Neuron (in vitro differentiated cells): Measurements from ENCODE around the gene PRKAG1.

Experiments used
- H2AFZ ChIP-seq: one replicate; pipeline ENCODE4 v1.6.1; 2013; ENCODE audit warnings: low read depth, mild to moderate bottlenecking, inconsistent platforms, low read length, moderate library complexity
- H3K27me3 ChIP-seq: one replicate; pipeline ENCODE4 v1.6.1; 2013; ENCODE audit warnings: low read length; ENCODE audit not compliant: insufficient read depth
- H3K36me3 ChIP-seq: one replicate; pipeline ENCODE4 v1.6.1; 2013; ENCODE audit warnings: low read length; ENCODE audit not compliant: insufficient read depth
- H3K4me1 ChIP-seq: one replicate; pipeline ENCODE4 v1.6.1; 2013; ENCODE audit warnings: low read length; ENCODE audit not compliant: insufficient read depth
- H3K4me3 ChIP-seq: 2 replicates; pipeline ENCODE4 v1.5.1; 2013; ENCODE audit warnings: mild to moderate bottlenecking, low read length, moderate library complexity
- H3K9me3 ChIP-seq: one replicate; pipeline ENCODE4 v1.6.1; 2013; ENCODE audit warnings: low read length

Gene PRKAG1

GRCh38 chr12:49055092-49055491 is 36.5 kb upstream of the PRKAG1 start:
- H3K4me1 ChIP-seq, result peaks cover 36% of the 10 kb centered on the region
- H2AFZ ChIP-seq, result no peak overlapping the region
- peaks cover 61% of the 10 kb centered on the region for H3K36me3 ChIP-seq
- H3K9me3 ChIP-seq, result no peaks in the 10 kb centered on the region
- no peak overlapping the region for H3K4me3 ChIP-seq
- H3K27me3 ChIP-seq, result no peaks in the 10 kb centered on the region

GRCh38 chr12:49054524-49054923 is 35.9 kb upstream of the PRKAG1 start:
- Histone ChIP-seq H3K4me1 (peaks cover 36% of the 10 kb centered on the region), H3K4me3 (no peak overlapping the region), H2AFZ (no peak overlapping the region), H3K36me3 (peaks cover 67% of the 10 kb centered on the region), H3K9me3 (no peaks in the 10 kb centered on the region), H3K27me3 (no peaks in the 10 kb centered on the region)

GRCh38 chr12:49054096-49054495 is 35.5 kb upstream of the PRKAG1 start:
- H3K27me3 ChIP-seq, result no peaks in the 10 kb centered on the region
- peaks cover 33% of the 10 kb centered on the region for H3K4me1 ChIP-seq
- peaks cover 71% of the 10 kb centered on the region for H3K36me3 ChIP-seq
- H2AFZ ChIP-seq, result no peak overlapping the region
- no peak overlapping the region for H3K4me3 ChIP-seq
- no peaks in the 10 kb centered on the region for H3K9me3 ChIP-seq

- Histone ChIP-seq H3K4me1 (peaks cover 18% of the 10 kb centered on the region), H3K27me3 (no peaks in the 10 kb centered on the region), H3K9me3 (no peaks in the 10 kb centered on the region), H3K36me3 (peaks cover 86% of the 10 kb centered on the region), H3K4me3 (no peak overlapping the region), H2AFZ (no peak overlapping the region)
Measured at GRCh38 chr12:49052451-49053208, 34.1 kb upstream of the PRKAG1 start.

DNA sequence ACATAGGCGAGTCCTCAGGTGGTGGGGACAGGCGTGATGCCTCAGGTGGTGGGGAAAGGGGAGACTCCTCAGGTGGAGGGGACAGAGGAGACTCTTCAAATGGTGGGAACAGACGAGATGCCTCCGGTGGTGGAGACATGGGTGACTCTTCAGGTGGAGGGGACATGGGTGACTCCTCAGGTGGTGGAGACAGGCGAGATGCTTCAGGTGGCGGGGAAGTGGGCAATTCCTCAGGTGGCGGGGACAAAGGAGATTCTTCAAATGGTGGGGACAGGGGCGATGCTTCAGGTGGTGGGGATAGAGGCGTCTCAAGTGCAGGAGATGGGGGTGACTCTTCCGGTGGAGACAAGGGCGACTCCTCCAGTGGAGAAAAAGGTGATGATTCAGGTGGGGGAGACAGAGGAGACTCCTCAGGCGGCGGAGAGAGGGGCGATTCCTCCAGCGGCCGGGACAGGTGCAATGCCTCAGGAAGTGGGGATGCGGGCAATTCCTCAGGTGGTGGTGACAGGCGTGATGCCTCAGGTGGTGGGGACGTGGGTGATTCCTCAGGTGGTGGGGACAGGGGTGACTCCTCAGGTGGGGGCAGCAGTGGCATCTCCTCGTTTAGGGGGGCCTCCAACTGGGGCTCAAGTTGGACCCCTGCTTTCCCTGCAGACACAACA is 33.3 kb upstream of the PRKAG1 start:
- H3K4me1 ChIP-seq, result peaks cover 11% of the 10 kb centered on the region
- no peak overlapping the region for H3K4me3 ChIP-seq
- no peak overlapping the region for H2AFZ ChIP-seq
- H3K36me3 ChIP-seq, result peaks cover 92% of the 10 kb centered on the region
- H3K9me3 ChIP-seq, result no peaks in the 10 kb centered on the region
- H3K27me3 ChIP-seq, result no peaks in the 10 kb centered on the region

DNA sequence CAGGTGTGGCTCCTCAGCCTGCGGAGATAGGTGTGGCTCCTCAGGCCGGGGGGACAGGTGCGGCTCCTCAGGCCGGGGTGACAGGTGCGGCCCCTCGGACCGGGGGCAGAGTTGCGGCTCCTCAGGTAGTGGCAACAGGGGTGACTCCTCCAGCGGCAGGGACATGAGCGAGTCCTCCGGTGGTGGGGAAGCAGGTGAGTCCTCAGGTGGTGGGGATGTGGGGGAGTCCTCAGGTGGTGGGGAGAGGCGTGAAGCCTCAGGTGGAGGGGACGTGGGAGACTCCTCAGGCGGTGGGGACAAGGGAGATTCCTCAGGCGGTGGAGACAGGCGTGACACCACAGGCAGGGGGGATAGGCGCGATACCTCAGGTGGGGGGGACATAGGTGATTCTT is 32.8 kb upstream of the PRKAG1 start:
- H3K9me3 ChIP-seq, result no peaks in the 10 kb centered on the region
- H3K36me3 ChIP-seq, result peaks cover 96% of the 10 kb centered on the region
- peaks cover 6% of the 10 kb centered on the region for H3K4me1 ChIP-seq
- H3K4me3 ChIP-seq, result no peak overlapping the region
- H2AFZ ChIP-seq, result no peak overlapping the region
- no peaks in the 10 kb centered on the region for H3K27me3 ChIP-seq

DNA sequence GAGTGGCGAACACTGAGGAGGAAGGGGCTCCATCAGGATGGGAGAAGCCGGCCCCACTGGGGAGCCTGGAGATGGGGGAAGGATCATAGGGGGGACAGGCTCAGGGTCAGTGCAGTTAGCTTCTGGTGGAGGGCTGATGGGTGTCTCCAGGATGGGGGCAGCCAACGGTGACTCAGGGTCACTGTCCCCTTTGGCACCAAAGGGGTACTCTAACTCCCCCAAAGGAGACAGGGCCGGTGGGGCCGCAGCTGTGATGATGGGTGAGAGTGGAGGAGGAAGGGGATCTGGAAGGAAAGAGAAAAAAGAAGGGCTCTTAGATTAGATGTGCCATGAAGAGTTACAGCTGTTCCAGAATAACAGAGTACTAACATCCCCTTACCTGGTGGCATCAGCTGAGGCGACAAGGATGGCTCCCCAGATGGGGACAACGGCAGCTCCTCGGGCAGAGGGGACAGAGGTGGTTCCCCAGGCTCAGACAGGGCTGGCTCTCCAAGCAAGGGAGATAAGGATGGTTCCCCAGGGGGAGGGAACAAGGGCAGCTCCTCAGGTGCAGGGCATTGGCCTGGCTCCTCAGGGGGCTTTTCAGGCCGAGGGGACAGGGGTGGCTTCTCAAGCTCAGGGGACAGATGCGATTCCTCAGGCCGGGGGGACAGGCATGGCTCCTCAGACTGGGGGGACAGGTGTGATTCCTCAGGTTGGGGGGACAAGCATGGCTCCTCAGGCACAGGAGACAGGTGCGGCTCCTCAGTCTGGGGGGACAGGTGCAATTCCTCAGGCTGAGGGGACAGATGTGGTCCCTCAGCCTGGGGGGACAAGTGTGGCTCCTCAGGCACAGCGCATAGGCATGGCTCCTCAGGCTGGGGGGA is 32.2 kb upstream of the PRKAG1 start:
- H3K36me3 ChIP-seq, result peaks cover 97% of the 10 kb centered on the region
- no peak overlapping the region for H3K4me3 ChIP-seq
- no peak overlapping the region for H2AFZ ChIP-seq
- no peaks in the 10 kb centered on the region for H3K9me3 ChIP-seq
- H3K4me1 ChIP-seq, result no peaks in the 10 kb centered on the region
- H3K27me3 ChIP-seq, result no peaks in the 10 kb centered on the region

DNA sequence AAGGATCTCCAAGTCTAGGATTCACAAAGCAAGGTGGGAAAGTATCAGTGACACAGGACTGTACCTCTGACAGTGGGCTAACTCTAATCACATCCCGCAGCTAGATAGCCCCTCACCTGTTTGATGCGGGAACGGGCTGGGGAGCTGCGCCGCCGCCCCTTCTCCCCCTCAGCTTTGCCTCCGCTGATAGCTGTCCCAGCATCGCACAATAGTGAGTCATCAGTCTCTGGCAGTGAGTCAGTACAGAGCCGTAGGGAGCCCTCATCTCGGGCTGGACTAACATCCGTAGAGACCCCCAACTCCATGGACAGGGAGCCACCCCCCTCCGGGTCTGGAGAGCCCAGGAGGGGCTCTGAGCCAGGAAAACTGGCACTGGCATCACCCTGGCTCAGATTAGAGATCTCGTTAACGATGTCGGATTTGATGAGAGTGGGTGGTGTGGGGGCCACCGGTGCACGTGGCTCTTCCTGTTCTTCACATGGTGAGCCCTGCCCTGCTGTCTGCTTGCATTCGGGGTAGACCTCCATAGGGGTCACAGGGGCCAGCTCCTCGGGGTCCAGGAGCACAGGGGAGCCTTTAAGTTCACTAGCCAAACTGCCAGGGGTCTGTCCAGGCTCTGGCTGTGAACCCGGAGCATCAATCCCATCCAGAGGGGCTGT is 31.1 kb upstream of the PRKAG1 start:
- Histone ChIP-seq H3K36me3 (peaks cover 95% of the 10 kb centered on the region), H2AFZ (no peak overlapping the region), H3K9me3 (no peaks in the 10 kb centered on the region), H3K4me3 (no peak overlapping the region), H3K4me1 (no peaks in the 10 kb centered on the region), H3K27me3 (no peaks in the 10 kb centered on the region)

- no peaks in the 10 kb centered on the region for H3K9me3 ChIP-seq
- no peaks in the 10 kb centered on the region for H3K27me3 ChIP-seq
- no peak overlapping the region for H3K4me3 ChIP-seq
- no peaks in the 10 kb centered on the region for H3K4me1 ChIP-seq
- H2AFZ ChIP-seq, result no peak overlapping the region
- H3K36me3 ChIP-seq, result peaks cover 96% of the 10 kb centered on the region
Measured at GRCh38 chr12:49048953-49049352, 30.4 kb upstream of the PRKAG1 start.

DNA sequence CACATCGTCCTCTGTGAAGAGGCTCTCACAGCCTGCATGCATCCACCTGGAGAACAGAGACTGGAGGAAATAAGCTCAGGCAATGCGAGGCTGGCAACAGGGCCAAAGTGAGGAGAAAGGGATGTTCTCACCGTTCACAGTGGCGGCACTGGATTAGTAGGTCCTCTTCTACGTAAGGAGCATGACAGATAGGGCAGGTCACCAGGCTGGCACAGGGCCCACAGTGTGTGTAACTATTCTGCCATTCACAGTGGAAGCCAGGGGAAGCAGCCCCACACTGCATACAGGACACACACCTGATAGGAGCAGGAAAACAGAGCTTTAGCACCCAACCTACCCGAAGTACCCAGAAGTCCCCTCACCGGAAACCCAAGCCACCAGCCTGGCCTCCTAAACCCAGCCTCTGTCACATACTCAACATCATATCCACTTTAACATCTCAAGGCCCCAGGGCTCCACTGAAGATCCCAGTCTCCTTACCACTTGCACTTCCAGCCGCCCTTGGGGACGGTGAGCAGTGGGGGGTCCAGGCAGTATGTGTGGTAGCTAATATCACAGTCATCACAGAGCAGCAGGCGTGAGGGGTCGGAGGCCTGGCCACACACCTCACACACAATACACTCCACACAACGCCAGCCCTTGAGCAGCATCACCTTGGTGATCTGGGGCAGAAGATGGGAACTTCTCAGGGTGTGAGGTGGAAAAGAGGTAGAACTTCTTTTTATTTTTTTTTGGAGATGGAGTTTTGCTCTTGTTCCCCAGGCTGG is 27.7 kb upstream of the PRKAG1 start:
- Histone ChIP-seq H2AFZ (no peak overlapping the region), H3K36me3 (peaks cover 96% of the 10 kb centered on the region), H3K4me1 (no peaks in the 10 kb centered on the region), H3K4me3 (no peak overlapping the region), H3K27me3 (no peaks in the 10 kb centered on the region), H3K9me3 (no peaks in the 10 kb centered on the region)

- peaks cover 91% of the 10 kb centered on the region for H3K36me3 ChIP-seq
- H2AFZ ChIP-seq, result no peak overlapping the region
- no peaks in the 10 kb centered on the region for H3K27me3 ChIP-seq
- H3K9me3 ChIP-seq, result no peaks in the 10 kb centered on the region
- no peaks in the 10 kb centered on the region for H3K4me1 ChIP-seq
- no peak overlapping the region for H3K4me3 ChIP-seq
Measured at GRCh38 chr12:49044660-49045059, 26.1 kb upstream of the PRKAG1 start.

DNA sequence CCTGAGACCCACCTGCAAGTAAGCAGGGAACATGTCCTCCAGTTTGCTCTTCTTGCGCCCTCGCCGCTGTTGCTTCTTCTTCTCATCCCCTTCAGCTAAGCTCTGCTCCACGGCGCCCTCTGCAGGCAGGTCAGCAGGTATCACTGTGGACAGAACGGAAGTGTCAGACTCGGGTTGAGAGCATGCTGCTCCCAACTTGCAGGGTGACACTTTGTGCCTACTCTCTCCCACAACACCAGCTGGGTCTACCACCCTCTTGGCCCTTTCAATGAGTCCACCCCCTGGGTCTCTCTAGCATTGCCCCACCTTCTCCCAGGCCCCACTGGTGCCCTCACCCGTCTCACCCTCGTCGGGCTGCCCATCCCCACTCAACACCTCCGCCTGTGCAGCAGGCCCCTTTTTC is 25.3 kb upstream of the PRKAG1 start:
- Histone ChIP-seq H3K9me3 (no peaks in the 10 kb centered on the region), H3K36me3 (peaks cover 91% of the 10 kb centered on the region), H3K4me1 (no peaks in the 10 kb centered on the region), H2AFZ (no peak overlapping the region), H3K27me3 (no peaks in the 10 kb centered on the region), H3K4me3 (no peak overlapping the region)
